DMS153 treated with DMSO at 0.1 percent for 48 hours (cell line): ENCODE data around the gene CNOT4.
"Not testable (repeated sequence)": the region's sequence is repeated elsewhere in the genome, so short reads cannot be mapped to it uniquely, and the experiment has no call there.

Source experiments
- DNase-seq: peaks from one replicate; lab custom pipeline; 2025; ENCODE audit not compliant: unreplicated experiment; lab: John Stamatoyannopoulos, UW

CNOT4 gene

DNA sequence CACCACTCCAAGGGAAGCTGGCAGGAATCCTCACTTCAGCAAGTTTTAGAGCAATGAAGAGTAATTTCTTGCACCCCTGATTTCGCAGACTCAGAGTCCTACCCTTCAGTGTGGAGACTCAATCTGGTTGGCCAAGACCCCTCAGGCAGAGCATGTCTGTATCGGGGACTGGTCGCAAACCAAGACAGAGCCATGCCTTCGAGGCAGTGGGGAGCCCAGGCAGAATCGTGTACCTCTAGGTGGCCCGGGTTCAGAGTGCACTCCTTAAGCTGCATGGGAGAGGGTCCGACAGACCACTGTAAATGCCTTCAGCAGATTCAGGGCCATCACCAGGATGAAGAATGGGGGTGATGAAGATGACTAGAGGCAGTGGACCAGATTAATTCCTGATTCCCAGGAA lies 181.4 kb downstream of the CNOT4 start:
- DNase-seq = no peak

- no peak for DNase-seq
Measured at GRCh38 chr7:135328053-135328452, 181.8 kb downstream of the CNOT4 start.

DNA sequence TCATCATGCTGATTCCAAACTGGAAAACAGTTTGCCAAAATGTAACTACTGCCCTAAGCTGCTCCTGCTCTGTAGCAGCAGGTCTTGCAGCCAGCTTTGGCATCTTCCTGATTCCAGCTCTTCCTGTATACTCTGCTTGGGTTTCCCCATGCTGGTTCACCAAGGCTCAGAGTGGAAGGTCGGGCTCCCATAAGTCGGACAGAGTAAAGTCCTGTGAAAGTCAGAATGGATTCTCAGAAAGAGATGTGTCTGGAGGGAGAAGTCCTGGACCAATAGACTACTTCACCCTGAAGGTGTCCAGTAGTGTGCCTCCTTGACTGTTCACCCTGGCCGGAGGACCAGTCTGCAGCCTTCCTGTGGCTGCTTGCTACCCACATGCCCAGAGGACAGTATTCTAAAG lies 182.4 kb downstream of the CNOT4 start:
- DNase-seq = no peak

DNA sequence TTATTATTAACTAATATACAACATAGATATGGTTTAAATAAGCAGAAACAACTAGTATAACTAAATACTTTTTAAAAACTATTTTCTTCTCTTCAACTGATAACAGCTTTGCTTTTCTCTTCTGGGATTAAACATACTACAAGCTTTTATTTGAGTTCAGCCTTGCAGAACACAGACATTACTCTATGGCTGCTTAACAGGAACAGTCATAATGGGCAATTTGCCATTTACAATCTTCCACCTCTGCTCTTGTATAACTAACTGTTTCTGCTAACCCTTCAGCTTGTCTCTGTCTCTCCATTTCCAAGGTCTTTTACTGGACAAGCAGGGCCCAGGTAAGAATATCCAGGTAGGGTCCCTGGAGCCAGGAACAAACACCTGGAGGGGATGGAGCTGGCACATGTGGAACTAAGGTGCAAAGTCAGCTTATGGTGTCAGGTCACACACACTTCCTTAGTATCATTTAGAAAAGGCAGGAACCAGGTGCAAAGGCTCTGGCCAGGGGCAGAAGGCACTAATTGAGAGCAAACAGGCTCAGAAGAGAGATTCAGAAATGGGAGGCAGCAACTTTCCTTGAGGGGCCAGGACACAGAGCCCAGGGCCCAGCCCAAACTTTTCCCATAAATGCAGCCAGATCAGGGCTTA lies 183.1 kb downstream of the CNOT4 start:
- DNase-seq = peak; percentile 76

- DNase-seq = no peak
Measured at GRCh38 chr7:135322571-135323340, 187.1 kb downstream of the CNOT4 start.

GRCh38 chr7:135321556-135321955 lies 188.3 kb downstream of the CNOT4 start:
- no peak for DNase-seq

- not testable (repeated sequence) for DNase-seq
Measured at GRCh38 chr7:135320953-135321352, 188.9 kb downstream of the CNOT4 start.

GRCh38 chr7:135320268-135320667 lies 189.6 kb downstream of the CNOT4 start:
- peak; percentile 68 for DNase-seq

GRCh38 chr7:135317676-135318325 lies 192.1 kb downstream of the CNOT4 start:
- no peak for DNase-seq

GRCh38 chr7:135316648-135317313 lies 193.1 kb downstream of the CNOT4 start:
- DNase-seq = no peak

GRCh38 chr7:135313971-135314370 lies 195.9 kb downstream of the CNOT4 start:
- no peak for DNase-seq
